HepG2 (cell line): ENCODE measurements around the gene DNAJC1. TPM values are rescaled to one million over a fixed set of nuclear protein-coding genes. Genes with fewer than 3 reads are reported as not detected.

Source experiments
- ATAC-seq: fragments of 200-7000 bp; cut with Tn5 transposase; 3 replicates; pipeline ENCODE4 v1.9.1; 2020; ENCODE audit warnings: mild to moderate bottlenecking, moderate library complexity
- BruUV-seq: library from RNA; stranded (reverse); fragments of 400-500 nt; replicated peaks from 2 replicates; lab custom pipeline; 2021; lab: Mats Ljungman, UMichigan
- CTCF ChIA-PET: fragments of 300-600 bp; formaldehyde crosslinking; extraction: SDS; loops from one replicate; lab custom pipeline; 2021; ENCODE audit warnings: low total read pairs, inconsistent platforms, low intra/inter-chr PET ratio; lab: Yijun Ruan, JAX
- POLR2A ChIA-PET: fragments of 350-600 bp; sonication (Branson Sonifier 250); formaldehyde crosslinking; loops from one replicate; lab custom pipeline; 2020; ENCODE audit warnings: antibody characterized with exemption, inconsistent platforms; lab: Yijun Ruan, JAX
- DNase-seq: peaks from one replicate; pipeline ENCODE4 v3.0.0-alpha.2; 2015; ENCODE audit warnings: low spot score
- FAIRE-seq: peaks from 3 replicates; lab custom pipeline; 2011; peaks lifted over from hg19 to GRCh38; lab: Jason Lieb, UNC
- H2AFZ ChIP-seq: one replicate; pipeline ENCODE4 v1.6.1; 2011; ENCODE audit warnings: low read length, inconsistent platforms
- H3K27ac ChIP-seq: fragments of 300-600 bp; 3 replicates; pipeline ENCODE4 v1.8.0; 2011; ENCODE audit warnings: mixed run types, mild to moderate bottlenecking, mixed read lengths, low read length, inconsistent platforms; ENCODE audit not compliant: insufficient read depth; ENCODE audit errors: extremely low read length
- H3K27me3 ChIP-seq, 2 experiments: fragments of 200-600 bp in 1 of 2; 2 replicates in 1 of 2; 3 replicates in 1 of 2; pipeline versions ENCODE4 v1.6.0 to v1.8.0; 2011; ENCODE audit warnings: low read length in 2 of 2, mild to moderate bottlenecking in 2 of 2, moderate library complexity in 2 of 2, inconsistent platforms in 1 of 2; ENCODE audit not compliant: insufficient read depth in 2 of 2, control insufficient read depth in 1 of 2
- H3K36me3 ChIP-seq, 2 experiments: fragments of 200-600 bp in 1 of 2; replicated peaks in 1 of 2; 2 replicates in 1 of 2; 3 replicates in 1 of 2; pipeline versions ENCODE4 v1.5.1 to v1.8.0; 2011; ENCODE audit warnings: low read length in 2 of 2, inconsistent platforms in 1 of 2; ENCODE audit not compliant: insufficient read depth in 2 of 2, control insufficient read depth in 1 of 2
- H3K4me1 ChIP-seq: 2 replicates; pipeline ENCODE4 v1.5.1; 2012; ENCODE audit warnings: low read length, inconsistent platforms; ENCODE audit not compliant: insufficient read depth
- H3K4me2 ChIP-seq: 2 replicates; pipeline ENCODE4 v1.6.0; 2011; ENCODE audit warnings: low read depth, low read length, inconsistent platforms
- H3K4me3 ChIP-seq, 3 experiments: fragments of 200-600 bp in 1 of 3; sonication (generic), shearing (Covaris generic) in 1 of 3; replicated peaks in 1 of 3; 2 replicates each; pipeline ENCODE4 v1.5.1; 2011 to 2016; ENCODE audit warnings: low read length in 3 of 3, inconsistent platforms in 2 of 3, low read depth in 2 of 3, mild to moderate bottlenecking in 2 of 3, control low read depth in 1 of 3, mixed read lengths in 1 of 3; ENCODE audit not compliant: insufficient read depth in 1 of 3
- H3K79me2 ChIP-seq: one replicate; pipeline ENCODE4 v1.6.1; 2011; ENCODE audit warnings: low read length, inconsistent platforms; ENCODE audit not compliant: insufficient read depth
- H3K9ac ChIP-seq: 2 replicates; pipeline ENCODE4 v1.6.0; 2011; ENCODE audit warnings: mild to moderate bottlenecking, low read depth, low read length, inconsistent platforms; ENCODE audit not compliant: insufficient read depth
- H3K9me3 ChIP-seq: 2 replicates; pipeline ENCODE4 v1.5.1; 2012; ENCODE audit warnings: mild to moderate bottlenecking, low read length
- H4K20me1 ChIP-seq: 2 replicates; pipeline ENCODE4 v1.6.0; 2011; ENCODE audit warnings: inconsistent platforms, mild to moderate bottlenecking, low read length, moderate library complexity; ENCODE audit not compliant: insufficient read depth
- ARNT2 ChIP-seq: sonication (generic); formaldehyde crosslinking; IDR thresholded peaks from 2 replicates; pipeline ENCODE4 v1.8.0; 2022; ENCODE audit warnings: mild to moderate bottlenecking, low read depth, missing genetic modification reagents, moderate library complexity
- BCLAF1 ChIP-seq: fragments of 450-650 bp; IDR thresholded peaks from 2 replicates; pipeline ENCODE4 v1.6.1; 2017; ENCODE audit warnings: mild to moderate bottlenecking
- CCAR2 ChIP-seq: fragments of 200-400 bp; formaldehyde crosslinking; optimal IDR thresholded peaks from 2 replicates; pipeline ENCODE3; 2018; ENCODE audit warnings: low read depth, mild to moderate bottlenecking, low read length, moderate library complexity
- MAFG ChIP-seq: sonication (generic); formaldehyde crosslinking; IDR thresholded peaks from 2 replicates; pipeline ENCODE4 v1.5.1; 2020; ENCODE audit warnings: mild to moderate bottlenecking, missing genetic modification reagents
- NPAS2 ChIP-seq: sonication (generic); formaldehyde crosslinking; IDR thresholded peaks from 2 replicates; pipeline ENCODE4 v1.8.0; 2022; ENCODE audit warnings: mild to moderate bottlenecking, missing genetic modification reagents, borderline replicate concordance
- NR2C2 ChIP-seq: sonication (generic); formaldehyde crosslinking; IDR thresholded peaks from 2 replicates; pipeline ENCODE4 v1.4.0; 2020; ENCODE audit warnings: missing genetic modification reagents, mild to moderate bottlenecking, moderate library complexity, borderline replicate concordance
- RXRB ChIP-seq: IDR thresholded peaks from 2 replicates; pipeline ENCODE4 v1.6.1; 2016; ENCODE audit warnings: borderline replicate concordance, missing genetic modification reagents, missing compliant biosample characterization
- ZNF10 ChIP-seq: sonication (generic); formaldehyde crosslinking; IDR thresholded peaks from 2 replicates; pipeline ENCODE4 v1.4.0; 2020; ENCODE audit warnings: mild to moderate bottlenecking, low read depth, missing genetic modification reagents, borderline replicate concordance
- ZNF737 ChIP-seq: sonication (generic); formaldehyde crosslinking; IDR thresholded peaks from 2 replicates; pipeline ENCODE4 v1.5.0; 2020; ENCODE audit warnings: missing genetic modification reagents, mild to moderate bottlenecking, borderline replicate concordance
- WGBS: methylation state at CpG from one replicate; pipeline ENCODE4 v1.1.6; 2017; ENCODE audit warnings: low lambda C conversion rate; 5-methylcytosine and 5-hydroxymethylcytosine counted together
- in situ Hi-C: cut with HindIII; loops from 2 replicates; pipeline ENCODE4 v1.10.0; 2017; ENCODE audit warnings: low pct_unique_long_range_greater_than_20kb; ENCODE audit not compliant: extremely low pct_ligation_motif_present
- intact Hi-C: fragments of 100-400 bp; cut with micrococcal nuclease; formaldehyde crosslinking; loops from one replicate; pipeline ENCODE4 v1.10.0; 2022; ENCODE audit not compliant: unreplicated experiment
- polyA plus RNA-seq, 8 experiments: library from polyadenylated mRNA; depleted of rRNA in 3 of 8; stranded (reverse) in 7 of 8; unstranded in 1 of 8; fragments of >200 nt; fragmentation: Illumina TruSeq in 4 of 8; extraction: Trizol in 4 of 8; gene quantifications; 2 replicates each; pipeline versions ENCODE4 v1.2.1 to v1.2.3, GENCODE V29; 2011 to 2016; ENCODE audit warnings: low read depth in 4 of 8, missing spikeins in 1 of 8, mixed read lengths in 1 of 8; ENCODE audit not compliant: insufficient read depth in 1 of 8
- total RNA-seq, 5 experiments: library from RNA; depleted of rRNA; stranded (reverse); fragments of >200 nt; fragmentation: Illumina TruSeq; extraction: Trizol; gene quantifications; 2 replicates each; pipeline ENCODE4 v1.2.3, GENCODE V29; 2016; ENCODE audit warnings: low read depth in 1 of 5
- TF ChIP-seq, protein P1 (sequence below): IDR thresholded peaks from 2 replicates; pipeline ENCODE4 v1.6.1; 2016; ENCODE audit warnings: low read depth, control low read depth

Gene DNAJC1
- total and polyA plus RNA-seq, 2 of the 13 experiments (the other 11 are each of a cell fraction or from before 2014, with no cell fraction given) = 9.9 to 16.6 TPM

DNA sequence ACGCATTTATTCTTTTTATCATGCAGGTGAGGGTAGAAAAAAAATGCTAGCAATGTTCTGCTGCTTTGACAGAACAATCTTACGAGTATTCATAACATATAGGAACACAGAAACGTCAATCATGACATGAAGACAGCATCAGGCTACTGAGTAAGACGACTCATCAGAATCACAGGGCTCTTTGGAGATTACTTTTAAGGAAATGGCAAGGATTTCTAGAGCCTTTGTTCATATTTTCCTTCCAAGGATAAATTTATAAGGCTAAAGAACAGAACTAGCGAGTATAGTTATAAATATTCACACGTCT is 39.8 kb upstream of the DNAJC1 start:
- no peaks in the 10 kb centered on the region for H3K9me3 ChIP-seq
- 0 out of 5 replicates have a peak, but pooled peaks cover 0 to 4% of the 10 kb centered on the region in 2 experiments for H3K27me3 ChIP-seq
- no TSS peak for BruUV-seq
- 23% methylated on average over 6 of the region's 6 CpGs for WGBS
- 0 out of 2 replicates have a peak overlapping the region, but pooled peaks have one; percentile 15 for H3K4me2 ChIP-seq
- FAIRE-seq = no peak
- no peak for DNase-seq
- intact Hi-C loops = no loop called here
- POLR2A ChIA-PET = no interaction called here
- TF ChIP-seq, protein P1, sequence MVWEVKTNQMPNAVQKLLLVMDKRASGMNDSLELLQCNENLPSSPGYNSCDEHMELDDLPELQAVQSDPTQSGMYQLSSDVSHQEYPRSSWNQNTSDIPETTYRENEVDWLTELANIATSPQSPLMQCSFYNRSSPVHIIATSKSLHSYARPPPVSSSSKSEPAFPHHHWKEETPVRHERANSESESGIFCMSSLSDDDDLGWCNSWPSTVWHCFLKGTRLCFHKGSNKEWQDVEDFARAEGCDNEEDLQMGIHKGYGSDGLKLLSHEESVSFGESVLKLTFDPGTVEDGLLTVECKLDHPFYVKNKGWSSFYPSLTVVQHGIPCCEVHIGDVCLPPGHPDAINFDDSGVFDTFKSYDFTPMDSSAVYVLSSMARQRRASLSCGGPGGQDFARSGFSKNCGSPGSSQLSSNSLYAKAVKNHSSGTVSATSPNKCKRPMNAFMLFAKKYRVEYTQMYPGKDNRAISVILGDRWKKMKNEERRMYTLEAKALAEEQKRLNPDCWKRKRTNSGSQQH (CRISPR knock-in tag) = no peak
- TF ChIP-seq NPAS2 (CRISPR knock-in tag) = no peak
- no peak for TF ChIP-seq ZNF10
- TF ChIP-seq NR2C2 (CRISPR knock-in tag) = no peak
- TF ChIP-seq ARNT2 (CRISPR knock-in tag) = no peak
- TF ChIP-seq BCLAF1 = no peak
- TF ChIP-seq ZNF737 (CRISPR knock-in tag) = no peak
- TF ChIP-seq CCAR2 = no peak
- TF ChIP-seq RXRB = no peak
- no peak for TF ChIP-seq MAFG (CRISPR knock-in tag)
- H3K4me1 ChIP-seq = no peaks in the 10 kb centered on the region
- ATAC-seq = no peak
- CTCF ChIA-PET = no interaction called here
- no peak overlapping the region for H3K4me3 ChIP-seq
- no peaks in the 10 kb centered on the region for H3K36me3 ChIP-seq
- no peak overlapping the region for H2AFZ ChIP-seq
- H3K79me2 ChIP-seq = no peaks in the 10 kb centered on the region
- in situ Hi-C loops = no loop called here
- H4K20me1 ChIP-seq = no peaks in the 10 kb centered on the region
- H3K27ac ChIP-seq = no peak overlapping the region
- H3K9ac ChIP-seq = no peak overlapping the region
